K562 (cell line): ENCODE measurements around the gene CCDC60. TPM values are rescaled to one million over a fixed set of nuclear protein-coding genes. Genes with fewer than 3 reads are reported as not detected.

Source experiments
- ATAC-seq: fragments of 200-7000 bp; cut with Tn5 transposase; 3 replicates; pipeline ENCODE4 v1.9.1; 2020; ENCODE audit warnings: moderate library complexity
- BruUV-seq: library from RNA; stranded (reverse); fragments of 400-500 nt; replicated peaks from 2 replicates; lab custom pipeline; 2021; lab: Mats Ljungman, UMichigan
- CTCF ChIA-PET: fragments of 300-600 bp; formaldehyde crosslinking; extraction: SDS; loops from one replicate; lab custom pipeline; 2021; ENCODE audit warnings: low intra/inter-chr PET ratio; lab: Yijun Ruan, JAX
- POLR2A ChIA-PET: fragments of 300-600, 350-650 bp; sonication (Branson Sonifier 250); formaldehyde crosslinking; extraction: SDS; loops from one replicate; lab custom pipeline; 2021; ENCODE audit warnings: antibody characterized with exemption, inconsistent platforms; lab: Yijun Ruan, JAX
- DNase-seq, 4 experiments: peaks; one replicate each; pipeline versions ENCODE4 v3.0.0 to v3.0.0-alpha.2; 2011 to 2018; ENCODE audit warnings: low spot score in 3 of 4, mixed read lengths in 3 of 4; ENCODE audit errors: extremely low read depth in 1 of 4
- FAIRE-seq: peaks from 2 replicates; lab custom pipeline; 2011; peaks lifted over from hg19 to GRCh38; lab: Jason Lieb, UNC
- H2AFZ ChIP-seq: 2 replicates; pipeline ENCODE4 v1.6.0; 2011; ENCODE audit warnings: low read depth, low read length, control low read depth, inconsistent platforms
- H3K27ac ChIP-seq: fragments of 200-600 bp; 3 replicates; pipeline ENCODE4 v1.8.0; 2011; ENCODE audit warnings: low read depth, mild to moderate bottlenecking, control low read depth, inconsistent platforms, low read length, moderate library complexity, mixed read lengths; ENCODE audit errors: extremely low read depth
- H3K27me3 ChIP-seq, 2 experiments: fragments of 300-600 bp in 1 of 2; 2 replicates in 1 of 2; 3 replicates in 1 of 2; pipeline versions ENCODE4 v1.6.0 to v1.8.0; 2011; ENCODE audit warnings: inconsistent platforms in 2 of 2, low read length in 2 of 2, mild to moderate bottlenecking in 1 of 2, mixed read lengths in 1 of 2, moderate library complexity in 1 of 2; ENCODE audit not compliant: control insufficient read depth in 2 of 2, insufficient read depth in 2 of 2
- H3K36me3 ChIP-seq: fragments of 300-600 bp; 3 replicates; pipeline ENCODE4 v1.8.0; 2011; ENCODE audit warnings: mild to moderate bottlenecking, low read length, inconsistent platforms; ENCODE audit not compliant: control insufficient read depth, insufficient read depth
- H3K4me1 ChIP-seq, 2 experiments: fragments of 200-600 bp in 1 of 2; replicated peaks in 1 of 2; 2 replicates in 1 of 2; 3 replicates in 1 of 2; pipeline versions ENCODE4 v1.5.1 to v1.8.0; 2011; ENCODE audit warnings: inconsistent platforms in 2 of 2, low read length in 2 of 2, mild to moderate bottlenecking in 1 of 2, mixed read lengths in 1 of 2, moderate library complexity in 1 of 2; ENCODE audit not compliant: control insufficient read depth in 2 of 2, insufficient read depth in 2 of 2
- H3K4me2 ChIP-seq: 2 replicates; pipeline ENCODE4 v1.6.1; 2011; ENCODE audit warnings: low read length, control low read depth, inconsistent platforms, mixed read lengths; ENCODE audit not compliant: insufficient read depth
- H3K4me3 ChIP-seq: fragments of 200-600 bp; sonication (generic), shearing (Covaris generic); 2 replicates; pipeline ENCODE4 v1.5.1; 2016; ENCODE audit warnings: control low read depth, inconsistent platforms
- H3K79me2 ChIP-seq: fragments of 200-600 bp; 3 replicates; pipeline ENCODE4 v1.8.0; 2011; ENCODE audit warnings: low read length, inconsistent platforms; ENCODE audit not compliant: control insufficient read depth, insufficient read depth
- H3K9ac ChIP-seq, 2 experiments: 2 replicates each; pipeline versions ENCODE4 v1.6.0 to v1.6.1; 2011; ENCODE audit warnings: low read depth in 2 of 2, low read length in 2 of 2, control low read depth in 1 of 2, inconsistent platforms in 1 of 2, mild to moderate bottlenecking in 1 of 2, mixed read lengths in 1 of 2; ENCODE audit not compliant: insufficient read depth in 1 of 2
- H3K9me1 ChIP-seq: one replicate; pipeline ENCODE4 v1.6.0; 2011; ENCODE audit warnings: inconsistent platforms, mild to moderate bottlenecking, low read length, moderate library complexity; ENCODE audit not compliant: control insufficient read depth, insufficient read depth
- H3K9me3 ChIP-seq: replicated peaks from 2 replicates; pipeline ENCODE4 v1.5.1; 2011; ENCODE audit warnings: low read depth, low read length, inconsistent platforms; ENCODE audit not compliant: control insufficient read depth, insufficient read depth
- H4K20me1 ChIP-seq: replicated peaks from 2 replicates; pipeline ENCODE4 v1.6.1; 2011; ENCODE audit warnings: low read length, inconsistent platforms, mixed read lengths; ENCODE audit not compliant: control insufficient read depth, insufficient read depth
- BRD4 ChIP-seq: fragments of 200-600 bp; sonication (generic); IDR thresholded peaks from 2 replicates; pipeline ENCODE4 v1.6.1; 2017; ENCODE audit warnings: inconsistent platforms
- CSDE1 ChIP-seq, 2 experiments: fragments of 450-650 bp; IDR thresholded peaks; 2 replicates each; pipeline ENCODE4 v1.6.1; 2016; ENCODE audit warnings: mild to moderate bottlenecking in 1 of 2
- ESRRA ChIP-seq: fragments of 450-650 bp; IDR thresholded peaks from 2 replicates; pipeline ENCODE4 v1.6.1; 2014; ENCODE audit warnings: low read depth, mild to moderate bottlenecking, moderate library complexity, borderline replicate concordance
- MEF2A ChIP-seq: IDR thresholded peaks from 2 replicates; pipeline ENCODE4 v1.6.1; 2011; ENCODE audit warnings: low read depth, mild to moderate bottlenecking, low read length, moderate library complexity; ENCODE audit not compliant: control insufficient read depth
- TCFL5 ChIP-seq: fragments of 250-450 bp; sonication (Bioruptor Pico); conservative IDR thresholded peaks from 2 replicates; pipeline ENCODE4 v1.6.1; 2021; ENCODE audit warnings: mild to moderate bottlenecking, moderate library complexity, matching md5 sums
- ZNF586 ChIP-seq: fragments of 450-650 bp; formaldehyde crosslinking; conservative IDR thresholded peaks from 2 replicates; pipeline ENCODE4 v1.4.0; 2020; ENCODE audit warnings: mild to moderate bottlenecking, moderate library complexity
- WGBS: fragments of 100-300 bp; shearing (Covaris generic); methylation state at CpG from one replicate; pipeline ENCODE4 v1.1.6; 2016; ENCODE audit warnings: low coverage, mixed read lengths; ENCODE audit not compliant: insufficient coverage; ENCODE audit errors: missing lambda C conversion rate; 5-methylcytosine and 5-hydroxymethylcytosine counted together
- in situ Hi-C: fragments of 300-500 bp; cut with MboI; formaldehyde crosslinking; loops from 4 replicates; pipeline ENCODE4 v1.15.0; 2018; ENCODE audit warnings: inconsistent platforms, mixed read lengths
- intact Hi-C: fragments of 100-400 bp; cut with micrococcal nuclease; formaldehyde crosslinking; loops from 2 replicates; pipeline ENCODE4 v1.14.2; 2022
- polyA plus RNA-seq, 8 experiments: library from polyadenylated mRNA; depleted of rRNA in 4 of 8; stranded (reverse) in 5 of 8; unstranded in 3 of 8; fragments of >200 nt; fragmentation: Nextera tagmentation in 2 of 8; fragmentation: Illumina TruSeq in 1 of 8; extraction: Ambion mirVana in 2 of 8; extraction: Trizol in 1 of 8; gene quantifications; 2 replicates each; pipeline versions ENCODE4 v1.2.1 to v1.2.3, GENCODE V29; 2011 to 2014; ENCODE audit warnings: inconsistent platforms in 1 of 8, missing spikeins in 1 of 8
- total RNA-seq, 7 experiments: library from RNA; depleted of rRNA in 6 of 7; stranded (reverse); fragments of >200 nt in 6 of 7; fragmentation: Illumina TruSeq in 2 of 7; extraction: Trizol in 2 of 7; gene quantifications; 2 replicates each; pipeline versions ENCODE4 v1.2.1 to v1.2.3, GENCODE V29; 2011 to 2021; ENCODE audit warnings: low replicate concordance in 1 of 7

The CCDC60 gene
- total and polyA plus RNA-seq, 9 of the 15 experiments (the other 6 are each of a cell fraction or from before 2014, with no cell fraction given), result not detected

GRCh38 chr12:119378903-119379302 is 44.4 kb downstream of the CCDC60 start (continued):
- TF ChIP-seq CSDE1 (IDR thresholded peaks at IDR 0.05), result no peak
- no peak for TF ChIP-seq TCFL5 (CRISPR knock-in tag)
- TF ChIP-seq ZNF586 (CRISPR knock-in tag), result no peak
- TF ChIP-seq BRD4, result no peak

DNA sequence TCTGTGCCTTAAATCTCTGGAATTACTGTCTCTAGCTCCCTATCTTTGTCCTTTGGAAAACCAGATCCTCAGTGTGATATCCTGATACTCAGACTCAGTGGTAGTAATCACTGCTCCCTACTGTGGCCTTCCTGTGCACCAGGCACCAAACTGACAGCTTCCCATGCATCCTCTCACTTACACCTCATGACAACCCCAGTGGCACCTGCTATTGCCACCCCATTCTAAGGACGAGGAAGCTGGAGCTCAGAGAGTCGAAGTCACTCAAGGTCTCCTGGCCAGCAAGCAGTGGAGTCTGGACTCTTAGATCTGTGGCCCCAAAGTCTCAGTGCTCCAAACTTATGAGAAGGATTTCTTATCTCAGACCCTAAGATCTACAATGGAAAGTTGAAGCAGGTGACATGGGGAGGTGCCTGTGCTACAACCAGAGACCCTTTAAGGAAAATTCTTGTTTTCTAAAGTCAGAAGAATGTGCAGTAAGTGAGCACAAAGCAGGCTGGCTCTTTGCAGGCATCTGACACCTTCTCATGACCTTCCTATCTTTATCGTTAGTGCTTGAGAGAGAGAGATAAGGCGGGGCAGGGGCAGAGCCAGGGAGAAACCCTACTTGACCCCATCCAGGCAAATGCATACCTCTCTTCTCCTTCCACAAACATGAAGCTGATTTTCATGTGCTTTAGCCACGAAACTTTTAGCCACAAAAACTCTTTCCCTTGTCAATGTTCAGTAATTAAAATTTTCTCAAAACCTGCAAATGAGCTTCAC is 47.1 kb downstream of the CCDC60 start:
- Histone ChIP-seq H3K4me2 (no peak overlapping the region), H3K27ac (no peak overlapping the region), H3K9me3 (no peaks in the 10 kb centered on the region), H4K20me1 (no peaks in the 10 kb centered on the region), H3K79me2 (no peaks in the 10 kb centered on the region), H3K9me1 (no peaks in the 10 kb centered on the region), H3K9ac (no peak overlapping the region), H2AFZ (no peak overlapping the region), H3K4me3 (no peak overlapping the region), H3K36me3 (no peaks in the 10 kb centered on the region), H3K4me1 (no peaks in the 10 kb centered on the region), H3K27me3 (no peaks in the 10 kb centered on the region; a peak in 2 of 5 replicates)
- 1% methylated on average over 5 of the region's 5 CpGs for WGBS
- POLR2A ChIA-PET, result no interaction called here
- no peak for FAIRE-seq
- intact Hi-C loops, result no loop called here
- CTCF ChIA-PET, result no interaction called here
- no TSS peak for BruUV-seq
- no peak for TF ChIP-seq MEF2A
- TF ChIP-seq ESRRA, result peak; percentile 43; the same call in 1 of the 2 replicates
- DNase-seq, result no peak
- in situ Hi-C loops, result no loop called here
- no peak for ATAC-seq
